Lung (tissue), 12 donors: Measurements from ENCODE around the gene PRIM2. TPM values are rescaled to one million over a fixed set of nuclear protein-coding genes. Genes with fewer than 3 reads are reported as not detected.
A peak's percentile ranks its signal among the peaks of the same experiment; 100 is the strongest.

Experiments
- ATAC-seq: fragments of 200-7000 bp; cut with Tn5 transposase; one replicate; pipeline ENCODE4 v1.9.1; 2020; ENCODE audit warnings: moderate number of reproducible peaks; ENCODE audit not compliant: insufficient read depth, low FRiP score
- DNase-seq, 3 donors: peaks; one replicate each; pipeline ENCODE4 v3.0.0-alpha.2; 2013 to 2017
- H3K27ac ChIP-seq, 2 donors: one replicate each; pipeline ENCODE4 v1.5.1; 2013; ENCODE audit warnings: mild to moderate bottlenecking in 2 of 2, moderate library complexity in 2 of 2, control low read depth in 1 of 2, inconsistent platforms in 1 of 2, low read depth in 1 of 2, low read length in 1 of 2
- H3K27me3 ChIP-seq, 3 donors: one replicate each; pipeline ENCODE4 v1.5.1; 2013; ENCODE audit warnings: low read length in 2 of 3; ENCODE audit not compliant: control insufficient read depth in 3 of 3, insufficient read depth in 3 of 3
- H3K36me3 ChIP-seq, 4 donors: one replicate each; pipeline ENCODE4 v1.5.1; 2013; ENCODE audit warnings: low read length in 4 of 4, mild to moderate bottlenecking in 1 of 4, moderate library complexity in 1 of 4; ENCODE audit not compliant: control insufficient read depth in 4 of 4, insufficient read depth in 4 of 4
- H3K4me1 ChIP-seq, 5 donors: one replicate each; pipeline ENCODE4 v1.5.1; 2013; ENCODE audit warnings: low read length in 5 of 5, mild to moderate bottlenecking in 2 of 5, moderate library complexity in 1 of 5; ENCODE audit not compliant: control insufficient read depth in 5 of 5, insufficient read depth in 5 of 5
- H3K4me3 ChIP-seq: one replicate; pipeline ENCODE4 v1.5.1; 2013; ENCODE audit warnings: mild to moderate bottlenecking, control low read depth, moderate library complexity
- H3K9ac ChIP-seq, 2 donors: one replicate each; pipeline ENCODE4 v1.5.1; 2013; ENCODE audit warnings: low read length in 2 of 2, control low read depth in 1 of 2; ENCODE audit not compliant: insufficient read depth in 1 of 2
- H3K9me3 ChIP-seq, 4 donors: one replicate each; pipeline ENCODE4 v1.5.1; 2013; ENCODE audit warnings: low read length in 3 of 4, mild to moderate bottlenecking in 1 of 4, moderate library complexity in 1 of 4; ENCODE audit not compliant: control insufficient read depth in 4 of 4, insufficient read depth in 3 of 4
- CTCF ChIP-seq: IDR thresholded peaks from 2 replicates; pipeline ENCODE4 v1.5.1; 2012; ENCODE audit warnings: mild to moderate bottlenecking; ENCODE audit errors: control extremely low read depth, extremely low read depth
- WGBS, 2 donors: extraction: QIAGEN DNeasy Blood & Tissue Kit; methylation state at CpG; one replicate each; pipeline ENCODE4 v1.1.7; 2013; 5-methylcytosine and 5-hydroxymethylcytosine counted together
- polyA plus RNA-seq, 2 donors: library from polyadenylated mRNA; stranded (reverse); fragments of 200-250 nt; gene quantifications; one replicate each; pipeline ENCODE4 v1.2.1, GENCODE V29; 2013
- total RNA-seq, 2 donors: library from RNA; depleted of rRNA in 1 of 2; stranded (reverse); fragments of >200 nt in 1 of 2; gene quantifications; one replicate each; pipeline ENCODE4 v1.2.1, GENCODE V29; 2014 to 2021
- donor health status: control.
- donor health status: control.
- donor health status: Bipolar disorder and iron deficiency.
- donor health status: healthy.
- donor health status: DM: yes; HTN: yes; CAD: no.

The PRIM2 gene
- total and polyA plus RNA-seq, 4 donors, result 4.0 to 21.8 (median 6.6) TPM

GRCh38 chr6:57313009-57313408, 4.4 kb upstream of the PRIM2 start:
- H3K36me3 ChIP-seq, result no peaks in the 10 kb centered on the region
- H3K9ac ChIP-seq, result no peak overlapping the region
- TF ChIP-seq CTCF, result no peak
- H3K9me3 ChIP-seq, result no peaks in the 10 kb centered on the region
- H3K4me1 ChIP-seq, result peaks cover 0 to 17% (median 0%) of the 10 kb centered on the region in 5 donors
- ATAC-seq, result no peak
- no peaks in the 10 kb centered on the region for H3K27me3 ChIP-seq
- no peak overlapping the region for H3K27ac ChIP-seq
- H3K4me3 ChIP-seq, result no peak overlapping the region
- DNase-seq, result no peak

- Histone ChIP-seq H3K27me3 (no peaks in the 10 kb centered on the region), H3K4me3 (no peak overlapping the region), H3K36me3 (no peaks in the 10 kb centered on the region), H3K9me3 (no peaks in the 10 kb centered on the region), H3K4me1 (peaks cover 0 to 23% (median 0%) of the 10 kb centered on the region in 5 donors), H3K27ac (peak overlapping the region in 1 of 2 donors; percentile 57), H3K9ac (no peak overlapping the region)
- WGBS, 2 donors, result 74 to 87% methylated on average over 12 of the region's 12 CpGs
- ATAC-seq (peak; percentile 16), DNase-seq (no peak)
- no peak for TF ChIP-seq CTCF
Observed at GRCh38 chr6:57313711-57314471, 3.5 kb upstream of the PRIM2 start.

DNA sequence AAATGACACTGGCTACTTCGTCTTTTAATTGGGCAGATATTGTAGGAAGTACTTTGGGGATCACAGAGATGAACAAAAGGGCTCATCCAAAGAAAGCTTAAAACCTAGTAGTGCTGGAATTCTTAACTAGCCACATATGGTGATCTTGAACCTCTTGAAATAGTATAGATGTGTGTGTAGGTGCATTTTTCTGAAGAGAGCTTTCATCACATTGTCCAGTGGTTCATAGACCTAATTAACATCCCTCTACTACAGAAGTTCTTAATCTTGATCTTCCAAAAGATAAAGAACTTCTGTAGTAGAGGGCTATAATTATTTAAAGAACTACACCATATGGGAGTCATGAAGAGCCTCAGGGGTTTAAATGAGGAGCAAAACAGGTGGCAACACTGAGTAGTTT, 2.3 kb upstream of the PRIM2 start:
- Histone ChIP-seq H3K27ac (no peak overlapping the region), H3K27me3 (no peaks in the 10 kb centered on the region), H3K4me1 (peaks cover 0 to 26% (median 0%) of the 10 kb centered on the region in 5 donors), H3K9ac (no peak overlapping the region), H3K36me3 (peaks cover 0 to 2% (median 0%) of the 10 kb centered on the region in 4 donors), H3K4me3 (no peak overlapping the region), H3K9me3 (no peaks in the 10 kb centered on the region)
- ATAC-seq (no peak), DNase-seq (no peak)
- 93 to 96% methylated on average over 1 of the region's 1 CpG for WGBS, 2 donors
- no peak for TF ChIP-seq CTCF

DNA sequence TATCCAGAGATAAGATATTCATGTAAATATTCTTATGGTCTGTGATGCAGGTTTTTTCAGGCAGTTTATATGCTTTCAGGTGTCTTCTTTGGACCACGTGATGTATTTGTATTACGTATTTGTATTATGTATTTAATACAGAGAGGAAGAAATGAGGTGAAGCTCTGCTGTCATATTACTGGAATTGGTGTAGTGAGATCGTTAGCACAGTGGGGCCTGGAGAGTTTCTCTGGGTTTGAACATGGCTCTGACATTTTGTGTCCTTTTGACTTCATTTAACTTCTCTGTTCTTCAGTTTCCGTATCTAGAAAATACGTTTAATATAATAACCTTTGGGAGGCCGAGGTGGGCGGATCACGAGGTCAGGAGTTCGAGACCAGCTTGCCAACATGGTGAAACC, 1.6 kb upstream of the PRIM2 start:
- Histone ChIP-seq H3K36me3 (peaks cover under 1 to 7% (median 4%) of the 10 kb centered on the region in 4 donors), H3K4me3 (no peak overlapping the region), H3K4me1 (peaks cover 0 to 26% (median 0%) of the 10 kb centered on the region in 5 donors), H3K27me3 (no peaks in the 10 kb centered on the region), H3K9ac (no peak overlapping the region), H3K27ac (no peak overlapping the region), H3K9me3 (no peaks in the 10 kb centered on the region)
- no peak for TF ChIP-seq CTCF
- no peak for DNase-seq
- WGBS, 2 donors, result 80 to 88% methylated on average over 9 of the region's 9 CpGs
- ATAC-seq, result no peak
